PC-3 (cell line): Measurements from ENCODE around the gene KRT17. TPM values are rescaled to one million over a fixed set of nuclear protein-coding genes. Genes with fewer than 3 reads are reported as not detected.
"Not testable (repeated sequence)": the region's sequence is repeated elsewhere in the genome, so short reads cannot be mapped to it uniquely, and the experiment has no call there.

ENCODE experiments used
- ATAC-seq: fragments of 200-7000 bp; cut with Tn5 transposase; 2 replicates; pipeline ENCODE4 v1.9.1; 2020; ENCODE audit warnings: mild to moderate bottlenecking, moderate library complexity
- BruUV-seq: library from RNA; stranded (reverse); fragments of 400-500 nt; replicated peaks from 2 replicates; lab custom pipeline; 2021; lab: Mats Ljungman, UMichigan
- CTCF ChIA-PET: fragments of 300-600 bp; sonication (Branson Sonifier 250); formaldehyde crosslinking; loops from one replicate; lab custom pipeline; 2022; ENCODE audit warnings: antibody characterized with exemption; lab: Charles Lee
- POLR2A ChIA-PET: fragments of 300-600 bp; sonication (Branson Sonifier 250); formaldehyde crosslinking; loops from one replicate; lab custom pipeline; 2022; ENCODE audit warnings: antibody characterized with exemption; ENCODE audit not compliant: unreplicated experiment; lab: Charles Lee
- DNase-seq: peaks from one replicate; pipeline ENCODE4 v3.0.0-alpha.2; 2015
- H2AFZ ChIP-seq: fragments of 300-600 bp; sonication (generic); 2 replicates; pipeline ENCODE4 v1.6.0; 2016; ENCODE audit warnings: antibody characterized with exemption, low read length
- H3F3A ChIP-seq: fragments of 300-600 bp; sonication (generic); one replicate; pipeline ENCODE4 v1.6.0; 2017; ENCODE audit warnings: antibody characterized with exemption, low read length, control low read depth, mild to moderate bottlenecking; ENCODE audit not compliant: unreplicated experiment
- H3K27ac ChIP-seq: fragments of 300-600 bp; sonication (generic); 2 replicates; pipeline ENCODE4 v1.5.1; 2016; ENCODE audit warnings: mild to moderate bottlenecking, low read length
- H3K27me3 ChIP-seq: fragments of 300-600 bp; sonication (generic); 2 replicates; pipeline ENCODE4 v1.6.1; 2016; ENCODE audit warnings: low read length, mixed read lengths
- H3K36me3 ChIP-seq: fragments of 300-600 bp; sonication (generic); 2 replicates; pipeline ENCODE4 v1.6.1; 2016; ENCODE audit warnings: low read depth, mixed run types, low read length, mixed read lengths
- H3K4me1 ChIP-seq: fragments of 300-600 bp; sonication (generic); 2 replicates; pipeline ENCODE4 v1.5.1; 2016; ENCODE audit warnings: low read length; ENCODE audit not compliant: insufficient read depth
- H3K4me2 ChIP-seq: fragments of 300-600 bp; sonication (generic); 2 replicates; pipeline ENCODE4 v1.6.0; 2016; ENCODE audit warnings: low read length
- H3K4me3 ChIP-seq: fragments of 300-600 bp; sonication (generic); 2 replicates; pipeline ENCODE4 v1.5.1; 2016; ENCODE audit warnings: mild to moderate bottlenecking, low read length, mixed read lengths
- H3K79me2 ChIP-seq: fragments of 300-600 bp; sonication (generic); 2 replicates; pipeline ENCODE4 v1.6.1; 2017; ENCODE audit warnings: low read length, mixed read lengths
- H3K9ac ChIP-seq: fragments of 300-600 bp; sonication (generic); 2 replicates; pipeline ENCODE4 v1.6.0; 2016; ENCODE audit warnings: mild to moderate bottlenecking, low read length
- H3K9me2 ChIP-seq: fragments of 300-600 bp; sonication (generic); replicated peaks from 2 replicates; pipeline ENCODE4 v1.6.1; 2016; ENCODE audit warnings: mixed run types, low read length, mixed read lengths
- H3K9me3 ChIP-seq: fragments of 300-600 bp; sonication (generic); 2 replicates; pipeline ENCODE4 v1.6.1; 2016; ENCODE audit warnings: low read length, mixed read lengths
- H4K20me1 ChIP-seq: fragments of 300-600 bp; sonication (generic); 2 replicates; pipeline ENCODE4 v1.6.1; 2016; ENCODE audit warnings: low read length, mixed read lengths
- CTCF ChIP-seq: fragments of 300-600 bp; sonication (generic); conservative IDR thresholded peaks from 2 replicates; pipeline ENCODE4 v1.5.1; 2017; ENCODE audit warnings: antibody characterized with exemption, low read depth, mild to moderate bottlenecking, low read length
- EZH2 ChIP-seq: fragments of 300-600 bp; sonication (generic); IDR thresholded peaks from one replicate; pipeline ENCODE4 v1.6.1; 2017; ENCODE audit warnings: antibody characterized with exemption, mild to moderate bottlenecking, low read length; ENCODE audit not compliant: unreplicated experiment
- EZH2phosphoT487 ChIP-seq: fragments of 300-600 bp; sonication (generic); IDR thresholded peaks from 2 replicates; pipeline ENCODE4 v1.6.1; 2018; ENCODE audit warnings: mild to moderate bottlenecking, antibody characterized with exemption, low read length, borderline replicate concordance
- intact Hi-C: fragments of 100-400 bp; cut with micrococcal nuclease; formaldehyde crosslinking; loops from 2 replicates; pipeline ENCODE4 v1.9.0; 2023
- total RNA-seq: library from RNA; depleted of rRNA; stranded (reverse); fragments of >200 nt; gene quantifications from 2 replicates; pipeline ENCODE4 v1.2.3, GENCODE V29; 2014

The KRT17 gene
- total RNA-seq, 1 experiment from 2014 or later: 92.1 TPM

DNA sequence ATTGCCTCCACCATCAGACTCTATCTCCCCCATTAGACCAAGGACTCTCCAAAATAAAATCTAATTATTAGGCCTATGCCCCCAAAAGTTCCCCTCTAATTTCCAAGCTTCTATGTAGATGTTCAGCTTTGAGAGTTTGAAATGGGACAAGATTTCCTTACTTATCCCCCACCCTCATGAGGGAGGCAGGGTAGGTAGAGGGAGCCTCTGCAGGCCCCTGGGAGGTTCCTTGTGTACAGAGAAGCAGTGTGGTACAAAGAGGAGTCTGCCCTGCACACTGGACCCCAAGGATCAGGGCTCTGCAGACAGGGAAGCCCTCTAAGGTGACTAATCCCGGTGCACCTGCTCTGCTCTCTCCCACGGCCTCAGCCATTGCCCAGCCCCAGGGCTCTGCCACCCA lies 2.5 kb downstream of the KRT17 start:
- Histone ChIP-seq H3K27me3 (no peaks in the 10 kb centered on the region), H4K20me1 (no peaks in the 10 kb centered on the region), H3K4me2 (no peak overlapping the region), H3K36me3 (no peaks in the 10 kb centered on the region), H3K4me3 (no peak overlapping the region), H3K79me2 (no peaks in the 10 kb centered on the region), H3K9me2 (no peaks in the 10 kb centered on the region), H3K4me1 (peaks cover 14% of the 10 kb centered on the region; the same call in 1 of the 2 replicates), H3K9ac (no peak overlapping the region), H3K27ac (no peak overlapping the region), H3K9me3 (no peaks in the 10 kb centered on the region), H2AFZ (no peak overlapping the region), H3F3A (no peaks in the 10 kb centered on the region)
- BruUV-seq: no TSS peak
- intact Hi-C loops: no loop called here
- ChIA-PET CTCF (no interaction called here), POLR2A (no interaction called here)
- TF ChIP-seq EZH2phosphoT487 (no peak), EZH2 (no peak), CTCF (no peak)
- ATAC-seq: no peak
- no peak for DNase-seq

DNA sequence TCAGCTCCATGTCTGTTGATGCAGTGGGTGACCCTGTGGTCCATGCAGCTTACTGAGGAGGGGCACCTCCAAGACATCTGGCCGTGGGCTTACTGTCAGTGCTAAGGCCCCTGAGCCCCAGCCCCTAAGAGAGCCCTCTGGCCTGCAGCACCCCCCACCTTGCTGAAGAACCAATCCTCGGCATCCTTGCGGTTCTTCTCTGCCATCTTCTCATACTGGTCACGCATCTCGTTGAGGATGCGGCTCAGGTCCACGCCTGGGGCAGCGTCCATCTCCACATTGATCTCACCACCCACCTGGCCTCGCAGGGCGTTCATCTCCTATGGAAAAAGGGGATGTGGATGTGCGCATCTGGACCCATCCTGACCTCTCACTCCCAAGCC lies 2.9 kb downstream of the KRT17 start:
- H2AFZ ChIP-seq, H3K9ac ChIP-seq, intact Hi-C loops, CTCF ChIA-PET, POLR2A ChIA-PET, H3K27me3 ChIP-seq, H3F3A ChIP-seq, H3K27ac ChIP-seq, H3K4me3 ChIP-seq, BruUV-seq, H3K9me2 ChIP-seq, DNase-seq, H3K79me2 ChIP-seq, H3K4me2 ChIP-seq, H4K20me1 ChIP-seq, H3K36me3 ChIP-seq, H3K9me3 ChIP-seq, ATAC-seq: not testable (repeated sequence)
- peaks cover 14% of the 10 kb centered on the region; the same call in 1 of the 2 replicates for H3K4me1 ChIP-seq

GRCh38 chr17:41620583-41621434 lies 3.6 kb downstream of the KRT17 start:
- ChIA-PET CTCF (interaction anchor here (0.6 kb wide), 1 partner anchor 55 kb away, joined by 3 read pairs; no protein-coding TSS in a partner anchor), POLR2A (no interaction called here)
- H4K20me1 ChIP-seq: no peaks in the 10 kb centered on the region
- H3K4me3 ChIP-seq: no peak overlapping the region
- H3K27ac ChIP-seq: no peak overlapping the region
- H3K4me1 ChIP-seq: peaks cover 9% of the 10 kb centered on the region; the same call in 1 of the 2 replicates
- ATAC-seq (no peak), DNase-seq (no peak)
- H3K27me3 ChIP-seq: no peaks in the 10 kb centered on the region
- TF ChIP-seq CTCF: no peak
- no peak for TF ChIP-seq EZH2
- no peak for TF ChIP-seq EZH2phosphoT487
- no peak overlapping the region for H3K4me2 ChIP-seq
- intact Hi-C loops: no loop called here
- H3K9me2 ChIP-seq: no peaks in the 10 kb centered on the region
- H3F3A ChIP-seq: no peaks in the 10 kb centered on the region
- H3K9ac ChIP-seq: no peak overlapping the region
- no peaks in the 10 kb centered on the region for H3K9me3 ChIP-seq
- no TSS peak for BruUV-seq
- H3K36me3 ChIP-seq: no peaks in the 10 kb centered on the region
- no peaks in the 10 kb centered on the region for H3K79me2 ChIP-seq
- no peak overlapping the region for H2AFZ ChIP-seq

GRCh38 chr17:41619927-41620582 lies 4.3 kb downstream of the KRT17 start:
- H3K9me3 ChIP-seq, H3K9me2 ChIP-seq, DNase-seq, H3K79me2 ChIP-seq, BruUV-seq, H3K9ac ChIP-seq, ATAC-seq, intact Hi-C loops, H3K4me1 ChIP-seq, H3K36me3 ChIP-seq, H3K4me2 ChIP-seq, H3K4me3 ChIP-seq, H4K20me1 ChIP-seq, H3K27me3 ChIP-seq, H3K27ac ChIP-seq, H2AFZ ChIP-seq, H3F3A ChIP-seq, POLR2A ChIA-PET: not testable (repeated sequence)
- CTCF ChIA-PET: interaction anchor here (0.6 kb wide), 1 partner anchor 55 kb away, joined by 3 read pairs; no protein-coding TSS in a partner anchor
